ENCODE data around the gene KDM4E.

- TF ChIP-seq REST (IDR thresholded peaks at IDR 0.05; ENCODE audit: insufficient read depth in 1 of 2, low read depth in 2 of 2, low read length in 2 of 2): no peak
- no peak for TF ChIP-seq TAF1 (IDR thresholded peaks at IDR 0.05; ENCODE audit: borderline replicate concordance, insufficient read depth, low read length)
- no peak for TF ChIP-seq SIN3A (IDR thresholded peaks at IDR 0.05; ENCODE audit: borderline replicate concordance, insufficient read depth, low read length)
Measured at GRCh38 chr11:95058621-95059020, 33.6 kb downstream of the KDM4E start.
